Retina (tissue), 1 donor: Measurements from ENCODE around the gene ATP4A.
"Not testable (repeated sequence)": the region's sequence is repeated elsewhere in the genome, so short reads cannot be mapped to it uniquely, and the experiment has no call there.

ENCODE experiments used
- DNase-seq: peaks from one replicate; pipeline ENCODE4 v3.0.0-alpha.2; 2016

Gene ATP4A

DNA sequence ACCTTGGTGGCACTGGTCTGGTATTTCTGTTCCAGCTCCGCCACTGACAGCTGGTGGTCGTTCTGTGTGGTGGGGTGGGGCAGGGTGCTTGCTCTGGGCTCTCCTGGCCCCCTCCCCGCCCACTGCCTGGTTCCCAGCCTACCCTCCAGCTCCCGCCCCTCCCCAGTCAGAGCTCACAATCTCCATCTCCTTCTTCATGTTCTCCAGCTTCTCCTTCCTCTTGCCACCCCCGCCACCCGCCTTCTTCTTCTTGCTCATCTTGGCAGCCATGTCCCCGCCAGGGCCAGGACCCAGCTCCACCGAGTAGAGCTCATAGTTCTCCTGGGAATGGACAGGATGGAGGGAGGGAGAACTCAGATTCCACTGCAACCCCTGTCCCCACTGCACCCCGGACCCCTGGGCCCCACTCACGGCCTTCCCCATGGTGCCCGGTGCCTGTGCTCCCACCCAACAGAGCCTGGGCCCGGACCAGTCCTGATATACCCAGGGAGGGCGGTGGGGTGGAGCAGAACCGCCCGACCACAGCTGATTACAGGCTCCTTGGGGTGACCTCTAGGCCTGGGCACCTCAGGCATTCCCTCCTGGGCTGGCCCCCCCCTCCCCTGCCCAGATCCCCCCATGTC lies at the start of gene ATP4A:
Gene ATP4A, minus strand, starts transcription at position 452 of the 623 bp plus-strand sequence. Its CDS starts 29 bp downstream, at position 423.
- DNase-seq = no peak

- peak; percentile 98 for DNase-seq
Observed at GRCh38 chr19:35612559-35613321, 49.3 kb upstream of the ATP4A start, which contains the start of gene HAUS5. HAUS5 (plus strand) TSS chr19:35612735; CDS start chr19:35612795, 60 bp downstream.

GRCh38 chr19:35612224-35612558 lies 48.7 kb upstream of the ATP4A start:
- no peak for DNase-seq

DNA sequence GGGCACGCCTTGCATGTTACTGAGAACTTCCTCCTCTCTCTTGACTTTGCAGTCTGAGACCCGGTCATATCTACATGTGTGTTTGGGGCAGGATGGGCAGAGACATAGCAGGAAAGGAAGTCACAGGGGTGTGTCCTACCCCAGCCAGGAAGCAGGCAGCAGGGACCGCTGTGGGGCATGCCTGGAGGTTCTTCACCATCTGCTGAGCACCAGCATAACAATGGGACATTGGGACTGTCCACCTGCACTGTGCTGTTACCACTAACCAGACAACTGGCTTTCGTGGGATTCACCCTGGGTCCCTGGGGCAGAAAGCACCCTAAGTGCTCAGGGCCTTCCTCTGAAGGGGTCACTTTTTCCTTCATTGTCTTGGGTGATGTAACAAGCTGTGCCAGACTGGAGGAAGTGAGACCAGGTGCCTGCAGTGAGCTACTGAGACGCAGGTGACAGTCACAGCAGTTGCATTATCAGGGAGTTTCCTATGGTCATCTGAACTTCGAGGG lies 46.4 kb upstream of the ATP4A start:
- no peak for DNase-seq

- DNase-seq = no peak
Observed at GRCh38 chr19:35608251-35608650, 44.8 kb upstream of the ATP4A start.

- DNase-seq = no peak
Observed at GRCh38 chr19:35607661-35608060, 44.2 kb upstream of the ATP4A start.

- DNase-seq = not testable (repeated sequence)
Observed at GRCh38 chr19:35607170-35607569, 43.7 kb upstream of the ATP4A start.

GRCh38 chr19:35604436-35604835 lies 41.0 kb upstream of the ATP4A start:
- not testable (repeated sequence) for DNase-seq

DNA sequence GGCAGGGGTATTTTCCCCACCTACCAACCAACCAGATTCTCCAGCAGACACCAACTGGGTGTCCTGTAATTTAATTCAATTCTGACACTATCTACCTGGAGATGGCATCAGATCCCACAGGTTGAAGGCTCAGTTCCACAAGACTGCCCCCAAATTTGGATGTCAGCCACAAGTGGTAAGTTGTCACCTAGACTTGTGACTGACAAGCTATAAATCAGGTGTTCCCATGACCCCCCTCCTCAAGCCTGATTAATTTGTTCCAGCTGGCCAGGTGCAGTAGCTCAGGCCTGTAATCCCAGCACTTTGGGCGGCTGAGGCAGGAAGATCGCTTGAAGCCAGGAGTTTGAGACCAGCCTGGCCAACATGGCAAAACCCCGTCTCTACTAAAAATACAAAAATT lies 38.5 kb upstream of the ATP4A start:
- no peak for DNase-seq

DNA sequence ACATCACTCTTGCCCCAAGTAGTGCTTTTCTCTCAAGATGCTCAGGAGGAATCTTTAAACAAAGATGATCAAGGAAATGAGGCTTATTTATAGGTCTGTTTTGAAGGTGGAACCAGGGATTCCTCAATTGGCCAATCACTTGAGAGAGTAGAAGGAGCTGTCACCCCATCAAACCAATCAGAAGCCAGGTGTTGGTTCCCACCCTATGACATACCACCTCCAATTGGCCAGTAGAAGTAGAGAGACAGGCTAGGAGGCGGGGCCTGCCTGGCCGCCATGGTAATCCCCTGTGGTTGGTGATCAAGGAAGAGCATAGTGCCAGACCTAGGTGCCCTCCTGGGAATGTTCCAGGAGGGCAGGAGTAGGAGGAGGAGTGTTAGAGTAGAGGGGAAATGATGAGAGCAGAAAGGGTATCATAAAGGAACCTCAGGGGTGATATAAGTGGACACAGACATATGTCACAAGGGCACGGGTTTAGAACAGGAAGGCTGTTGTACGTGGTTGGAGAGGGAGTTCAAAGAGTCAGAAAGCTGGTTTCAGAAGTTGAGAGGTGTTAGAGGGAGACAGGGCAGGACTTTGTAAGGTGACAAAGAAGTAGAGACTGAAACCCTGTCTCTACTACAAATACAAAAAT lies 33.0 kb upstream of the ATP4A start:
- DNase-seq = no peak

DNA sequence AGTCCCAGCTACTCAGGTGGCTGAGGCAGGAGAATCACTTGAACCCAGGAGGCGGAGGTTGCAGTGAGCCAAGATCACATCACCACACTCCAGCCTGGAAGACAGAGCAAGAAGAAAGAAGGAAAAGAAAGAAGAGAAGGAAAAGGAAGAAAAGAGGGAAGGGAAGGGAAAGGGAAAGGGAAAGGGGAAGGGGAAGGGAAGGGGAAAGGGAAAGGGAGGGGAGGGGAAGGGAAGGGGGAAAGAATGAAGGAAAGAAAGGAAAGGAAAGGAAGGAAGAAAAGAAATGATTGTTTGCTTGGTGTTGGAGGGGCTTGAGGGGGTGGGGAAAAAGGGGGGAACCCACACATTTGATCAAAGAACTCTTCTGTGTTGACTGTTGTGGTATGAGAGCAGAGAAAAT lies 32.5 kb upstream of the ATP4A start:
- DNase-seq = no peak

GRCh38 chr19:35595026-35595425 lies 31.6 kb upstream of the ATP4A start:
- DNase-seq = not testable (repeated sequence)

GRCh38 chr19:35592226-35592625 lies 28.8 kb upstream of the ATP4A start:
- DNase-seq = peak; percentile 31

DNA sequence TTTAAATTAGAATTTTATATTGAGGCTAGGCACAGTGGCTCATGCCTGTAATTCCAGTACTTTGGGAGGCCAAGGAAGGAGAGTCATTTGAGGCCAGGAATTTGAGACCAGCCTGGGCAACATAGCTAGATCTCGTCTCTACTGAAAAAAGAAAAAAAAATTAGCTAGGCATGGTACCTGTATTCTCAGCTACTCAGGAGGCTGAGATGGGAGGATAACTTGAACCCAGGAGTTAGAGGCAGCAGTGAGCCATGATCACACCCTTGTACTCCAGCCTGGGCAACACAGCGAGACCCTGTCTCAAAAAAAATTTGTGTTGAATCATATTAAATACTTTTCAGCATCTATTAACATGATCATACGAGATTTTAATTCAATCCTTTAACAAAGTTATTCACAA lies 27.4 kb upstream of the ATP4A start:
- DNase-seq = no peak

DNA sequence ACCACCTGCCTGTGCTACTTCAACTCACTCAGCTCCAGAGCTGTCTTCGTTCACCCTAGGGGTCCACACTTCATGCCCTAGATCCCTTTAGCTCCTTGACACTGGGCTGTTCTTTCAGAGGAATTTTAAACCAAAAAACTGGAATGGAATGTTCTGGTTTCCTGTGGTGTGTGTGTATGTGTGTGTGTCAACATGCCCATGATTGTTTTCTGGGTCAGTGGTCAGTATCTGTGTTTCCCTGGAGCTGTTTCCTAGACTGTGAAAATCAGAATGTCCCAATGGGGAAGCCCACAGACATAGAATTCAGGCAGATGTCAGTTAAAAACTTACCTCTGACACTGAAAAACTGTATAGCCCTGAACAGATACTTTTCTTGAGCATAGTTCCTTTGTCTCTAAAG lies 23.9 kb upstream of the ATP4A start:
- DNase-seq = peak; percentile 32

DNA sequence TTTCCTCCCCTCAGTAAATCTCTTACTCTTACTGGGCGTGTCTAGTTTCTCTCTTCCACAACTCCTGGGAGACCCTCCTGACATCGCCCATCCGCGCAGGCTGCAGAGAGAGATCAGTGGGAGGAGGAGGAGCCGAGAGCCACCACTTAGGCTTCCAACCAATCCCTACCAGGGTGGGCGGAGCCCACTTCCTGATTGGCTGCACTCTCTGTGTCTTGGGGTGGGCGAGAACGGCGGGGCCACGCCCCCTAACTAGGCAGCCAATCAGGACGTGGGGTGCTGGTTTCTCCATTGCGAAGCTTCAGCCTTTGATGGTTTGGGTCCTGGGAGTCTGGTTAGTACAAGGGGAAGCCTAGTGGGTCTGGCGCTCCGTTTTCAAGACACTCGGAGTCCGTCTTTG lies 22.4 kb upstream of the ATP4A start, which contains the start of gene PMIS2:
Gene PMIS2, plus strand, starts transcription at position 326 of the 400 bp plus-strand sequence. CDS start 87 bp downstream, outside the sequence.
- no peak for DNase-seq

GRCh38 chr19:35582760-35583159 lies 19.3 kb upstream of the ATP4A start:
- DNase-seq = no peak

DNA sequence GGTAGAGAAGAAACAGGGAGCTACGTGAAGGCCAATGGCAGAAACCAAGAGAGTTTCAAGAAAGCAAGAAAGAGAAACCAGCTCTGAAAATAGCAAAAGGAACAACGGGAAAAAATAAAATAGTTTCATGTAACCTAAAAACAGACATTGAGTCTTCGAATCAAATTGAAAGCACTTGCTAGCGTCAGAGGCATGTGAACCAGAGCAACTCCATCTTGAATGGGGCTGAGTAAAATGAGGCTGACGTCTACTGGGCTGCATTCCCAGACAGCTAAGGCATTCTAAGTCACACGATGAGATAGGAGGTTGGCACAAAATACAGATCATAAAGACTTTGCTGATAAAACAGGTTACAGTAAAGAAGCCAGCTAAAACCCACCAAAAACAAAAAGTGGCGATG lies 15.2 kb upstream of the ATP4A start:
- DNase-seq = no peak

GRCh38 chr19:35577918-35578317 lies 14.5 kb upstream of the ATP4A start:
- no peak for DNase-seq

GRCh38 chr19:35571406-35571965 lies 8.0 kb upstream of the ATP4A start:
- DNase-seq = no peak

- no peak for DNase-seq
Observed at GRCh38 chr19:35569281-35569781, 5.9 kb upstream of the ATP4A start.

GRCh38 chr19:35566738-35567137 lies 3.3 kb upstream of the ATP4A start:
- DNase-seq = no peak
